Testis (tissue), 2 donors: ENCODE results near the gene HLA-E.

ENCODE experiments used
- POLR2A ChIP-seq: fragments of 450-650 bp; IDR thresholded peaks from one replicate; pipeline ENCODE4 v1.6.1; 2017; ENCODE audit warnings: antibody characterized with exemption, mild to moderate bottlenecking, moderate library complexity
- TF ChIP-seq, protein P1 (sequence below), 3 experiments: fragments of 450-650 bp in 2 of 3; fragments of 200-600 bp in 1 of 3; sonication (generic) in 1 of 3; IDR thresholded peaks; one replicate each; pipeline ENCODE4 v1.5.1; 2016 to 2019; ENCODE audit warnings: antibody characterized with exemption in 3 of 3, mild to moderate bottlenecking in 2 of 3, moderate library complexity in 1 of 3

DNA sequence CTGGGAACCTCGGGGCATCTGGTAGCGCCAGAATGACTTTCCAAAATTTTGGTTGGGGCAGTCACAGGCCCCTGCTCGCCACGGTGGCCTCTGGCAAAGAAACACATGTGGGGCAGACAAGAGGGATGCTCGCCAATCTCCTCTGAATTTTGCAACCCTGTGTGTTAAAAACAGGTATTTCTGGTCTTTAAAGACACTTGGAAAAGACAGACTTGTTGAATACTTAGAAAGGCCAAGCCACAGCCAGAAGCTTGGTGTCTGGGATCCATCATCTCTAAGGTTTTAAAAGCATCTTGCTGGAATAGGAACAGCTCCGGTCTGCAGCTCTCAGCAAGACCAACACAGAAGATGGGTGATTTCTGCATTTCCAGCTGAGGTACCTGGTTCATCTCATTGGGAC is 31.2 kb downstream of the HLA-E start:
- TF ChIP-seq, protein P1, sequence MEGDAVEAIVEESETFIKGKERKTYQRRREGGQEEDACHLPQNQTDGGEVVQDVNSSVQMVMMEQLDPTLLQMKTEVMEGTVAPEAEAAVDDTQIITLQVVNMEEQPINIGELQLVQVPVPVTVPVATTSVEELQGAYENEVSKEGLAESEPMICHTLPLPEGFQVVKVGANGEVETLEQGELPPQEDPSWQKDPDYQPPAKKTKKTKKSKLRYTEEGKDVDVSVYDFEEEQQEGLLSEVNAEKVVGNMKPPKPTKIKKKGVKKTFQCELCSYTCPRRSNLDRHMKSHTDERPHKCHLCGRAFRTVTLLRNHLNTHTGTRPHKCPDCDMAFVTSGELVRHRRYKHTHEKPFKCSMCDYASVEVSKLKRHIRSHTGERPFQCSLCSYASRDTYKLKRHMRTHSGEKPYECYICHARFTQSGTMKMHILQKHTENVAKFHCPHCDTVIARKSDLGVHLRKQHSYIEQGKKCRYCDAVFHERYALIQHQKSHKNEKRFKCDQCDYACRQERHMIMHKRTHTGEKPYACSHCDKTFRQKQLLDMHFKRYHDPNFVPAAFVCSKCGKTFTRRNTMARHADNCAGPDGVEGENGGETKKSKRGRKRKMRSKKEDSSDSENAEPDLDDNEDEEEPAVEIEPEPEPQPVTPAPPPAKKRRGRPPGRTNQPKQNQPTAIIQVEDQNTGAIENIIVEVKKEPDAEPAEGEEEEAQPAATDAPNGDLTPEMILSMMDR (IDR thresholded peaks at IDR 0.05): no peak
- TF ChIP-seq POLR2A: no peak
